Neural cell (in vitro differentiated cells): ENCODE results near the gene CKB. TPM values are rescaled to one million over a fixed set of nuclear protein-coding genes. Genes with fewer than 3 reads are reported as not detected.

Experiments used
- H2AFZ ChIP-seq: fragments of 200-600, 300-800 bp; sonication (generic), shearing (Covaris generic); 2 replicates; pipeline ENCODE4 v1.6.0; 2014; ENCODE audit warnings: low read depth, mild to moderate bottlenecking, antibody characterized with exemption, low read length, moderate library complexity
- H3F3A ChIP-seq: fragments of 200-600 bp; shearing (Covaris generic); 2 replicates; pipeline ENCODE4 v1.6.1; 2016; ENCODE audit warnings: mild to moderate bottlenecking, moderate library complexity, mixed read lengths, antibody characterized with exemption, low read length; ENCODE audit not compliant: insufficient read depth, poor library complexity, severe bottlenecking
- H3K27ac ChIP-seq: fragments of 200-600, 300-800 bp; sonication (generic), shearing (Covaris generic); 2 replicates; pipeline ENCODE4 v1.5.1; 2014; ENCODE audit warnings: mild to moderate bottlenecking, low read length, moderate library complexity
- H3K27me3 ChIP-seq: fragments of 300-800, 200-600 bp; sonication (generic), shearing (Covaris generic); 2 replicates; pipeline ENCODE4 v1.6.0; 2014; ENCODE audit warnings: mild to moderate bottlenecking, low read depth, low read length, moderate library complexity; ENCODE audit not compliant: insufficient read depth
- H3K36me3 ChIP-seq: fragments of 300-800, 200-600 bp; sonication (generic), shearing (Covaris generic); 2 replicates; pipeline ENCODE4 v1.5.1; 2014; ENCODE audit warnings: mild to moderate bottlenecking, antibody characterized with exemption, low read length, moderate library complexity; ENCODE audit not compliant: insufficient read depth
- H3K4me2 ChIP-seq: fragments of 300-800, 200-600 bp; sonication (generic), shearing (Covaris generic); 2 replicates; pipeline ENCODE4 v1.6.0; 2014; ENCODE audit warnings: mild to moderate bottlenecking, low read length
- H3K4me3 ChIP-seq: fragments of 300-800, 200-600 bp; sonication (generic), shearing (Covaris generic); 2 replicates; pipeline ENCODE4 v1.5.1; 2014; ENCODE audit warnings: mild to moderate bottlenecking, low read length, moderate library complexity
- H3K79me2 ChIP-seq: fragments of 200-600 bp; shearing (Covaris generic); replicated peaks from 2 replicates; pipeline ENCODE4 v1.6.0; 2014; ENCODE audit warnings: mild to moderate bottlenecking, low read length, moderate library complexity; ENCODE audit not compliant: insufficient read depth
- H3K9ac ChIP-seq: fragments of 300-800, 200-600 bp; sonication (generic), shearing (Covaris generic); 2 replicates; pipeline ENCODE4 v1.6.1; 2016; ENCODE audit warnings: mild to moderate bottlenecking, low read length, mixed read lengths
- H3K9me2 ChIP-seq: fragments of 200-600 bp; shearing (Covaris generic); 2 replicates; pipeline ENCODE4 v1.6.1; 2016; ENCODE audit warnings: mild to moderate bottlenecking, low read length, mixed read lengths; ENCODE audit not compliant: insufficient read depth
- H3K9me3 ChIP-seq: fragments of 200-600, 300-800 bp; sonication (generic), shearing (Covaris generic); 2 replicates; pipeline ENCODE4 v1.6.1; 2016; ENCODE audit warnings: mild to moderate bottlenecking, mixed run types, low read length, moderate library complexity, mixed read lengths
- H4K20me1 ChIP-seq: fragments of 200-600 bp; shearing (Covaris generic); 2 replicates; pipeline ENCODE4 v1.6.1; 2016; ENCODE audit warnings: mild to moderate bottlenecking, mixed run types; ENCODE audit not compliant: insufficient read depth
- CTCF ChIP-seq: fragments of 450-650 bp; IDR thresholded peaks from 2 replicates; pipeline ENCODE4 v1.5.1; 2014; ENCODE audit warnings: antibody characterized with exemption, mild to moderate bottlenecking, moderate library complexity; ENCODE audit not compliant: poor library complexity, severe bottlenecking
- EP300 ChIP-seq: fragments of 450-650 bp; conservative IDR thresholded peaks from 2 replicates; pipeline ENCODE4 v1.6.1; 2014; ENCODE audit warnings: antibody characterized with exemption, mild to moderate bottlenecking, moderate library complexity; ENCODE audit not compliant: poor library complexity, severe bottlenecking
- EZH2 ChIP-seq: fragments of 200-600, 300-800 bp; shearing (Covaris generic), sonication (generic); IDR thresholded peaks from 2 replicates; pipeline ENCODE4 v1.6.1; 2014; ENCODE audit warnings: antibody characterized with exemption, low read length, borderline replicate concordance, mild to moderate bottlenecking; ENCODE audit not compliant: insufficient read depth, poor library complexity, severe bottlenecking
- MXI1 ChIP-seq: fragments of 450-650 bp; conservative IDR thresholded peaks from 2 replicates; pipeline ENCODE4 v1.6.1; 2014; ENCODE audit warnings: antibody characterized with exemption, mild to moderate bottlenecking; ENCODE audit not compliant: poor library complexity, severe bottlenecking
- REST ChIP-seq: IDR thresholded peaks from 2 replicates; pipeline ENCODE4 v1.6.1; 2012; ENCODE audit warnings: borderline replicate concordance
- SMC3 ChIP-seq: fragments of 450-650 bp; conservative IDR thresholded peaks from 2 replicates; pipeline ENCODE4 v1.6.1; 2014; ENCODE audit warnings: antibody characterized with exemption, mild to moderate bottlenecking, moderate library complexity; ENCODE audit not compliant: poor library complexity
- TAF1 ChIP-seq: IDR thresholded peaks from 2 replicates; pipeline ENCODE4 v1.6.1; 2012; ENCODE audit warnings: low read depth
- polyA plus RNA-seq: library from polyadenylated mRNA; depleted of rRNA; stranded (reverse); fragments of >200 nt; gene quantifications from 2 replicates; pipeline ENCODE4 v1.2.3, GENCODE V29; 2014

The CKB gene
- polyA plus RNA-seq, 1 donor from 2014 or later: 918 TPM

- H2AFZ ChIP-seq: no peak overlapping the region
- no peaks in the 10 kb centered on the region for H3F3A ChIP-seq
- H3K9me2 ChIP-seq: no peaks in the 10 kb centered on the region
- H3K4me2 ChIP-seq: no peak overlapping the region
- H3K9me3 ChIP-seq: no peaks in the 10 kb centered on the region
- H4K20me1 ChIP-seq: no peaks in the 10 kb centered on the region
- no peaks in the 10 kb centered on the region for H3K36me3 ChIP-seq
- no peak overlapping the region for H3K4me3 ChIP-seq
- TF ChIP-seq EP300 (no peak), EZH2 (no peak), SMC3 (no peak)
- no peaks in the 10 kb centered on the region for H3K27me3 ChIP-seq
- H3K79me2 ChIP-seq: no peaks in the 10 kb centered on the region
- no peak overlapping the region for H3K9ac ChIP-seq
- no peak overlapping the region for H3K27ac ChIP-seq
Observed at GRCh38 chr14:103549361-103550311, 27.0 kb upstream of the CKB start.

DNA sequence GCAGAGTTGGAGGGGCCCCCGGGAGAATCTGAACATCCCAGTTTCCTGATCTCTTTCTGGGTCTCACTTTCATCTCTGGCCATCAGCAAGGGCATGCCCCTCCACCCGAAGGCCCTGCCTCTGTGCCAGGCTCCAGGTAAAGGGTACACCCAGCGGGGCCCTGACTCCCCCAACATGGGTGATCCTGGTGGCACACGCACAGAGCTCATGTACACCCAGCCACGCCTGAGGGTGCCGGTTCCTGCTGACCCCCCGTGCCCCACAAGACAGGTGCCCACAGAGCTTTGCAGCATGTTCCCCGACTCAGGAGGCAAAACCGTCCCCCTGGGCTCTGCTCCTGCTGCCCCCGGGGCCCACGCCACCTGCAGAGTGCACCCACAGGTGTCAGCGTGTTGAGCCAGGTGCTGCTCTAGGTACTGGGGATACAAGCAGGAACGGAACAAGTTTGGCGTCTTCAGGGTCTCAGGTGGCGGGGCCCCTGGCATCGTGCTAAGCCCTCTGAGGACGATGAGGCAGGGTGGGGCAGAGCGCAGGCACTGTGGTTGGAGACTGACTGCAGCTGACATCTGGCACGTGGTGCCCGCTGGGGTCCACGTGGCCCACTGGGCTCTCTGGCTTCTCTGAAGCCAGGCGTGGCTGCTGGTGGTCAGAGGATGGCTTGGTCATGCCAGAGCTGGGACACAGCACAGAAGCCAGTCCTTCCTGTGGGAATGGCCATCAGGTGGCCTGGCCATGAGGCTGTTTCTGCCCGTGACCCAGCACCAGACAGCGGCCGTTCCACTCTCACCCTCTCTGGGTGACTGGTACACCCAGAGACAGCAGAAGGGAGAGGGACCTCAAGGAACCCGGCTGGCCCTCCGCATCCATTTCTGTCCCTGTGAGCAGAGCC is 26.1 kb upstream of the CKB start:
- Histone ChIP-seq H3K4me3 (no peak overlapping the region), H3K27me3 (no peaks in the 10 kb centered on the region), H3K4me2 (no peak overlapping the region), H4K20me1 (no peaks in the 10 kb centered on the region), H3K36me3 (no peaks in the 10 kb centered on the region), H2AFZ (no peak overlapping the region), H3K9ac (no peak overlapping the region), H3K9me3 (no peaks in the 10 kb centered on the region), H3K9me2 (no peaks in the 10 kb centered on the region), H3K79me2 (no peaks in the 10 kb centered on the region), H3K27ac (no peak overlapping the region), H3F3A (no peaks in the 10 kb centered on the region)
- TF ChIP-seq MXI1 (no peak), TAF1 (no peak), REST (no peak), CTCF (no peak)
